ENCODE measurements around the gene ALKBH7.

The ALKBH7 gene

DNA sequence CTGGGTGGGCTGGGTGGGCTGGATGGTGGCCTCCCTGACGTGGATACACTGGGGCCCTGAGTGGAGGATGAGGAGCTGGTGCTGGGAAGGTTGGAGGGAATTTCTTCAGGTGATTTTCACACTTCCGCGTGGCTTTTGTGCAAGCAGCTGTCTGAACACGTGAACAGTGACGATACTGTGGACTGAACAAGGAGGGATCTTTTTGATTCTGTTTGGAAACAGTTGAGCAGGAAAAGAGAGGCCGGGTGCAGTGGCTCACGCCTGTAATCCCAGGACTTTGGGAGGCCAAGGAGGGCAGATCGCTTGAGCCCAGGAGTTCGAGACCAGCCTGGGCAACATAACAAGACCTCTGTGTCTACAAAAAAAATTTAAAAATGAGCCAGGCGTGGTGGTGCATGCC lies 29.5 kb downstream of the ALKBH7 start:
- no peak for DNase-seq

DNA sequence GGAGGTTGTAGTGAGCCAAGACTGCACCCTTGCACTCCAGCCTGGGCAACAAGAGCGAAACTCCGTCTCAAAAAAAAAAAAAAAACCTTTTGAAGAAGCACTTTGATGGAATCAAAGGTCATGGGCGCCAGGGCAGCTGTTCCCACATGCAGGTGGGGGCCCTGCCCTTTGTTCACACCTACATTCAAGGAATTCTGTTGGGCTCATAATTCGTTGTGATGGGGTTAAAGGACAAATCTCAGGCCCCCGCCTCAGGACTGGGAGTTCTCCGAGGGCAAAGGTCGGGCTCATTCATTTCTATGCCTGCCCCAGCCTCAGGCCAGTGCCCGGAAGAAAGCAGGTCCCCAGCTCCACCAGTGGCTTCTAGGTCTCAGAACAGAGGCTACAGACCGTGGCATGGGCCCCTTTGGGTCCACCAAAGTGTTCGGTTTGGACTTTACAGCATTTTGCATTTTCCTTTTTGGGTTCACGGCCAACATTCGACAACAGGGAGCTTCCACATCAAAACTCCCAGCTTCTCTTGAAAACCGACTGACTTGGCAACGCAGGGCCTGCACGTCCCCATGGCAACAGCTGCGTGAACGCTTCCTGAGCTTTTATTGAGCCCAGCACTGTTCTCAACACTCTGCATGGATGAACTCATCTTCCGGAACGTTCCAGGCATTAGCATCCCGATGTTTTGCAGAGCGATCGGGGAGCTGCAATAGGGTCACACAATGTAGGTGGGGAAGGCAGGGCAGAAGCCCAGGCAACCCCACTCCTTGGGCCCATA lies 30.4 kb downstream of the ALKBH7 start:
- no peak for DNase-seq

DNA sequence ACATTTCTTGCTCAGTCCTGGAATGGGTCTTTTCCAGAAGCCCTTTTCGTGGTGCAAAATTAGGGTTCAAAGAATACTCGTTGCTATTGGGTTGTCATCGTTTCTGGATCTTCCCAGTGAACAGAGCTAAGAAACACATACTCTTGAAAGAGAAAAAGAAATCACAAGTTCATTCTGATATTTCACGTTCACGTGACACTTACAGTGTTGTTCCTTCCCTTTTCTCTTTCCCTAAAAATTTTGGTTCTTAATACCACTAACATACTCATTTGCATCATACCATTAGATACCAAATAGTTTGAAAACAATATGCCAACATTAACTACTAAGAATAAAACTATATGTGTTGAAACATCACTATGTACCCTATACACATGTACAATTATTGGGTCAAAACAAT lies 33.8 kb downstream of the ALKBH7 start:
- no peak for DNase-seq

- DNase-seq: no peak
These were observed 36.8 kb downstream of the ALKBH7 start for GRCh38 chr19:6409346-6409745.

DNA sequence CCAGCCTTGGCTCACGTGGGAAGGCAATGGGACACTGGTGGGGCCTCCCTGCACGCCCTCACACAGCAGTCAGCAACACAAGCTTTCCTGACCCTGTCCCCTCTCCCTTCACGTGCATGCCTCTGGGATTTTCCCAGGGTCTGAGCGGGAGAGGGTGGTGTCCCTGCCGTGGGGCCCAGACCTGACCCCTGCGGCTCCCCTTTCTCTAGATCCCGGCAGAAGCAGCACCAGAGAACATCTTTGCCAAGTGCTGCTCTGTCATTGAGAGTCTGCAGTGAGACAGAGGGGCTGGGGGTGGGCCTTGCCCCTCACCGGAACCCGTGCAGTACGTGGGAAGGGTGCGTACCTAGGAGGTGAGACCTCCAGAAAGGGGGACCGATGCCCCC lies 39.5 kb downstream of the ALKBH7 start:
- DNase-seq: no peak

GRCh38 chr19:6412447-6413091 lies 40.0 kb downstream of the ALKBH7 start:
- DNase-seq: no peak

DNA sequence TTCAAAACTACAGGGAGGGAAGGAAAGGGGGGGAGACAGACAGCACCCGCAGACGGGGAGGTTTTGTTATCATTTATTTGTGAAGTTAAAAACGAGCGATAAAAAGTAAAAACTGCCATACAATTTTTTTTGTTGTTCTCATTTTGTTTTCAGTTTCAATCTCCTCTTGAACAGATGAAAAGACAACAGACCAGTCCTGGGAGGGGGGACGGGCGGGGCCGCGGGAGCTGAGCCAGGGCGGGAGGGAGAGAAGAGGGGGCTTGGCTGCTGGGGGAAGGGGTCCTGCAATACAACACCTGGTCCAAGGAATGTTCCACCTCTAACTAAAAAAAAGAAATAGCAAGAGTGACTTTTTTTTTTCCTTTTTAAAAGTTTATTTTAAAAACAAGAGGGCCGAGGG lies 40.7 kb downstream of the ALKBH7 start:
- DNase-seq: no peak

DNA sequence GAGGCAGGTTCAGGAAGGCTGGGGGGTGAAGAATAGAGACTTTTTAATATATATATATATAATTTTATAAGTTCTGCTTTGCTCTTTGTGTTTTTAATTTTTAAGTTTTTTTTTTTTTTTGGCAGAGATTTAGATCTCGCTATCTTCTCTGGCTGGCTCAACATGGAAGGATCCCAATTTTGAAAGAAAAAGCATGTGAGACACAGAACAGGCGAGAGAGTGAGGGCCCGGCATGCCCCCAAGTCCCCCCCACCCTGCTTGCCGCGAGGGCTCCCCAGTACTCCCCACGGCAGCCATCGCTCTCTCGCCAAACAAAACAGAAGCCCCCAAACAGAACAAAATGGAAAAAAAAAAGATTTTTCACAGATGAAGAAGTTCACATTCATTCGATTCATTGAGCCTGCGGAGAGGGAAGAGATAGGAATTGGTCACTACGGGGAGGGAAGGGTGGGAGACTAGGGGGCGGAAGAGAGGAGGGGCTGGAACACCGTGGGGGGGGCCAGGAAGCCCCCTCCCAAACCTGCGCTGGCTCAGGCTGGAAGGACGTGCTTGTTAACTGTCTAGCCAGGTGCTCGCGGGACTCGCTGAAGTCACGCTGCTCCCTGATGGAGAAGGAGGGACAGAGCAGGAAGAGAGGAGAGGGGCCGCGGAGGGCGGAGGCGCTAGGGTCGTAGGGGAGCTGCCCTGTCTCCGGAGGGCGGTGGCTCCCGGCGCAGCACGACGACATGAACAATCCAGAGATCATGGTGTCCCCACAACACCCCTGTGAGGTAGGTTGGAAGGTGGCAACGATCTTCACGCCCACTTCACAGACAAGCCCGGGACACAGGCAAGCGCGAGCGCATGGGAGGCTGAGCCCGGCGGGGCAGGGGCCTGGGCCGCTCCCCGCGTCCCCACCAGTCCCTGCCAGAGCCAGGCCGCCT lies 41.4 kb downstream of the ALKBH7 start:
- DNase-seq: no peak

- DNase-seq: no peak
These were observed 42.4 kb downstream of the ALKBH7 start for GRCh38 chr19:6414793-6415590.

GRCh38 chr19:6415591-6416190 lies 43.1 kb downstream of the ALKBH7 start:
- DNase-seq: no peak

- no peak for DNase-seq
These were observed 44.2 kb downstream of the ALKBH7 start for GRCh38 chr19:6416658-6417405.

GRCh38 chr19:6417713-6418561 lies 45.3 kb downstream of the ALKBH7 start:
- no peak for DNase-seq

- DNase-seq: no peak
These were observed 46.0 kb downstream of the ALKBH7 start for GRCh38 chr19:6418562-6418932.

- DNase-seq: no peak
These were observed 48.8 kb downstream of the ALKBH7 start for GRCh38 chr19:6421075-6422014.

GRCh38 chr19:6423499-6424194 lies 51.1 kb downstream of the ALKBH7 start:
- DNase-seq: no peak

GRCh38 chr19:6424195-6424938 lies 51.8 kb downstream of the ALKBH7 start, which contains the start of gene KHSRP:
KHSRP (minus strand) TSS chr19:6424811; CDS start chr19:6424701, 110 bp downstream.
- DNase-seq: no peak
